ENCODE measurements around the gene RTL9.
A peak's percentile ranks its signal among the peaks of the same experiment; 100 is the strongest.

RTL9 gene

DNA sequence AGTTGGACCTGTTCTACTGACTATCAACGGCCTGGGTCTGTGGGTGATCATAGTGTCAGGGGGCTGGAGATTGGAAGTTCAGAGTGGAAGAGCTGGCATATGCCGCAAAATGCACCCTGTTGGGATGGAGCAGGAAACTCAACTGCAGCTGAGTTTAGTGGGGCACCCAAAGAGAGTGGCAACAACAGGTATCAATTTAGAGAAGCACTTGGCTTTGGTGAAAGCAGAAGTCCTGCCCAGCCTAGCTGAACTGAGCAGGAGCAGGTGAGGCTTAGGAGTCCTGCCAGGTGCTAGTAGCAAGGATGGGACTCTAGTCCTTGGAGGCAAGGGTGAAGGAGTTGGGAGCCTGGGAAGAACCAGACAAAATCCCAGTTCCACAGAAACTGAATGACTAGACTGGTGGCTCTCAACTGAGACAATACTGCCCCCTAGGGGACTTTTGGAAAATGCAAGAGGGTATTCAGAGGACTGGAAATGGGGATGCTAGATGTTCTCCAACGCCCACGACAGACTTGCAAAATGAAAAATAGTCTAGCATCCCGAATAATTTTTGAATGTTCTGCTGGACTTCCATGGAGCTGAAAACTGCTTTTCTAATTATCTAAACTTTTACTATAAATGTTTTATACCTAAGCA, 49.4 kb downstream of the RTL9 start:
- in situ Hi-C loops (cut with MboI; ENCODE audit: low pct_unique_long_range_greater_than_20kb, low sequenced_read_pairs, unreplicated experiment): loop anchor here (5.0 to 25.0 kb wide), 2 partner anchors 246 to 496 kb away; no protein-coding TSS in a partner anchor
- peak; percentile 67 for TF ChIP-seq CTCF (IDR thresholded peaks at IDR 0.05; ENCODE audit: extremely low read depth, insufficient read depth, missing control alignments)
- peak; percentile 23 for DNase-seq (ENCODE audit: low spot score)
